GM18873 (cell line): ENCODE measurements around the gene TPBGL.
"Not testable (repeated sequence)": the region's sequence is repeated elsewhere in the genome, so short reads cannot be mapped to it uniquely, and the experiment has no call there.

Experiments
- ATAC-seq: cut with Tn5 transposase; IDR thresholded peaks from one replicate; pipeline ENCODE4 v1.9.1; 2021; ENCODE audit warnings: mild to moderate bottlenecking, moderate library complexity, moderate number of reproducible peaks; ENCODE audit not compliant: unreplicated experiment, low FRiP score

TPBGL gene

DNA sequence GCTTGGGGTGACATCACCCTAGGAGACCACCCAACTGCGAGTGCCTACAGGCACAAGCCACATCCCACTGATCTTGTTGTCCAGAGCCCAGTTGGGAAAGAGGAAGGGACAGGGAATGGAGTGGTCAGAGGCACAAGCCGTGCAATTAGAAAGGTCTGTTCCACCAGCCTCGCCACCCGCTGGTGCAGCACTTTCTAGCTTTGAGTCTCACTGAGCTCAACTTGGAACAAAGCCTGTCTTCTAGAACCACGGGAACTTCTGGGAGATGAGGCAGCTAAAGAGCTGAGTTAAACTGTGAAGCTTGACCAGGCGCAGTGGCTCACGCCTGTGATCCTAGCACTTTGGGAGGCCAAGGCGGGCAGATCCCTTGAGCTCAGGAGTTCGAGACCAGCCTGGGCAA lies 29.3 kb downstream of the TPBGL start:
- no peak for ATAC-seq

DNA sequence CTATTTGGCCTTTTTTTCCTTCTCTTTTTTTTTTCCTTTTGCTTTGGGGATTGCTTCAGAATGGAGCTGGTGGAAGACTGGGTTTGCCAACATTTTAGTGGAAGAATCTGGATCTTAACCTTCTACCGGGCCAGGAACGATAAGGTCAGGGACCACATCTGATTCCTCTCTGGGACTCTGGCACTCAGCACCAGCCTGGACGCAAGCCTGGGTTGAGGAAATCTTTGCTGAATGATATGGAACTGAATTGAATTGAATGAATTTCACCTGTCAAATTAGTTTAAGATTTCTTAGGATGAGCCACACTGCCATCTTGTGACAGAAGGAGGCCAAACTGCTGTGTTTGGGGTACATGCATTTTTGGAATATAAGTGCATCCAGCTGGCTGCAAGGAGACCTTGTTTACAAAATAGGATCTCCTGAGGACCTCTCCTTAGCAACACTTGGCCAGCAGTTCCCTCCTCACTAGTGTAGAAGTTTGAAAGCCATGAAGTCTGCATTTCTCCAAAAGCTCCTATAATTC lies 30.4 kb downstream of the TPBGL start:
- ATAC-seq, result no peak

DNA sequence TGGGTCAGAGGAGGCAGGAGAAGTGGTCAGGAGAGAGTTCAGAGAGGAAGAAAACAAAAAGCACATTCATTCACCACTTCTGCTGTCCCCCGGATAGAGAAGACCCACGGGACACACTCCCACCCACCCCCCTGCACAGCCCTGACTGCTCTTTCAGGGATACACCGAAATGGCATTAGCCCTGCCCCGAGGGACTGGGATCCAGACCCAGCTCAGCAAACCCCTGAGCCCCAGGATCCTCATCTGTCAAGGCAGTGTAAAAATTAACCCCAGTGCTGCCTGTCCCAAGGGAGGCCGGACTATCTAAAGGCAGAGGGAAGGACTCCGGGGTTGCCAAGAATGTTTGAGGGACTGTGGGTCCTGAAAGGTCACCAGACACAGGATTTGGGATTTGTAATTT lies 31.2 kb downstream of the TPBGL start:
- ATAC-seq, result no peak

DNA sequence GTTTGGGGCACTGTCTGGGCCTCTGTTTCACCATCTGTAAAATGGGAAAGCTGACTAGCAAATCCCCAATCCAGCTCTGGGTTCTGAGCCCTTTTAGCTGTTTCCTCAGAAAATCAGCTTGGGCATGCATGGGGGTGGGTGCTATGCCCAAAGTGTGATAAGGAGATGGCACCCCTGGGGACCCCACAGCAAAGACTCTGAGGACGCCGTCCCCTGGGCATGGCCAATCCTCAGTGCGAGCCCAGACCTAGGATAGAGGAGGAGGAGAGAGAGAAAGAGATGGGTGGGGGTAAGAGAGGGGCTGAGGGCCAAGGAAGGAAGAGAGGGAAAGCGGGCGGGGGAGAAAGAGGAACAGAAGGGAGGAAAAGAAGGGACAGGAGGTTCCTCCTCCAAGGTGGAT lies 31.8 kb downstream of the TPBGL start:
- ATAC-seq, result no peak

DNA sequence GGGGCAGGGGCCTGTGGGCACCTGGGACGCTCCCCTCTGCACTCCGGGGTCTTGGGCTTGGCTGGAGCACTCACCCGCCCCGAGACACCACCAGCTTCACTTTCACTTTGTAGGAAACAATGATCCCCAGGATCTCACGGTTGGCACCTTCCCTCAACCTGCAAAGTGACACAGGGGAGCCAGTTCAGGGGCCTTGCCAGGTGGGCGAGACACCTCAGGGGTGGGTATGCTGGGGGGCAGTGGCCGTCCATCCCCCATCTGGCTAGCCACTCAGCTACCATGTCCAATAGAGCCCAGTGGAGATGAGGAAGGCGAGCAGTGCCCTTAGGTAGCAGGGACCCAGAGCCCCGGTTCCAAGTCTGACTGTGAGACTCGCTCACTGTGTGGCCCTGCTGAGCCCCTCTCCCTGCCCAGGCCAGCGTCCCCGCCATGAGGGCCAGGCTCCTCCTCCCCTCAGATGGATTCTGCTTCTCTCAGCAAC lies 32.3 kb downstream of the TPBGL start:
- ATAC-seq, result no peak

DNA sequence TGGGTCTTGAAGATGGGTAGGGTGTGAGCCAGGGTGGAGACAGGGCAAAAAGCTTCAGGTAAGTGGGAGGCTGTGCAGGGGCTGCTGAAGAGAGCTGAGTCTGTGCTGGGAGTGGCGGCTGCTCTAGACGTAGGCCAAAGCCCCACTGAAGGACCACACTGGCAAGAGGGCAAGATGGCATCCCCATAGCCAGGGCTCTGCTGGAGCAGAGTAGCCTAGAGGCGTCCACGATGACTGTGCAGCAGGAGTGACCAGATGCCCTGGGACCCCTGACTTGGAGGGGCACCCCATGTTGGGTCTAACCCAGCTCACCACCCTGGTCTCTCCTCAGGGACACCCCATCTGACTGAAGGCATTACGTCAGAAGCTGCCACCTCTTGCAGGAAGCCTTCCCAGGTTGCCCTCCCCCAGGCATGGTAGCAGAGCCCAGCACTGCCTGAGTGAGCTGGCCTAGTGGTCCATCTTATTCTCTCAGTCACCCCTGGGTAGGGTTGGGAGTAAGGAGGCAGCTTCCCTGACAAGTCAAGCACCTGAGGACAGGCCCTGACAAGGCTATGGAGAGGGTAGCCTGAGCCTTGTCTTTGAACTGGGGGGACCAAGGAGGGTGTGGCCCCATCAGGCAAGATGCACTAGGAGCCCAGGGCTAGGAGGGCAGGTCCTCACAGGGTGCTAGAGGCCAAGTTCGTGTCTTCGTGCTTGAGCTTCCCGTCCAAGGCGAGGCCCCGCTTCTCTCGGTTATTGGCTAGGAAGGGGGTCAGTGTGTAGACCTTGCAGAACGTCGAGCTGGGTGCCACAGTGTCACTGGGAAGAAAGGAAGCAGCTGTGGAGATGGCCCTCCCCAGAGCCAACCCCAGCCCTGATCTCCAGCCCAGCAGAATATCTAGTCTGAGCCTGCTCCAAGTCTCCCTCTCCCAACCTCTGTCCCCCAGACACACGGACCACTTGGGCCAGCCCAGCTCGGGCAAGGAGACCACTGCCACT lies 33.1 kb downstream of the TPBGL start:
- no peak for ATAC-seq

DNA sequence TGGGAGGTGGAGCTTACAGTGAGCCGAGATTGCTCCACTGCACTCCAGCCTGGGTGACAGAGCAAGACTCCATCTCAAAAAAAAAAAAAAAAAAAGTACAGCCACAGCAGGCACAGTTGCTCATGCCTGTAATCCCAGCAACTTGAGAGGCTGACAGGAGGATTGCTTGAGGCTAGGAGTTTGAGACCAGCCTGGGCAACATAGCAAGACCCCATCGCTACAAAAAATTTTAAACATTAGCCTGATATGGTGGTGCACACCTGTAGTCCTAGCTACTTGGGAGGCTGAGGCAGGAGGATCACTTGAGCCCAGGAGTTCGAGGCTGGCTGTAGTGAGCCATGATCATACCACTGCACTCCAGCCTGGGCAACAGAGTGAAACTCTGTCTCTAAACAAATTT lies 34.1 kb downstream of the TPBGL start:
- ATAC-seq, result not testable (repeated sequence)

DNA sequence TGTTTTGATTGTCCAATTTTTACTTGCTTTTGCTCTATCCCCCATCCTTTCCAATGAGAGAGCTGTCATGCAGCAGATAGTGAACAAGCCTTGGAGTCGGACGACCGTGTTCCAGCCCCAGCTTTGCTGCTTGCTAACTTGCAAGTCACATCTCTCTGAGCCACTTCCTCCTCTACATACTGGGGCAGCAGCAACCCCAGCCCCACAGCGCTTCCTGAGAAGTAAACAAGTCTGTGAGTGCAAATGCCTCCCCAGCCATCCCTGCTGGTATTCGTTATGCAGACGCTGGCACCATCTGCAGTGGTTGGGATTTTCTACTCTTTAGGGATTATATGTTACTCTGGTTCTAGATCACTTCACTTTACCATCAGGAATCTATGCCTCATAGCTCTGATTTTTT lies 35.0 kb downstream of the TPBGL start:
- no peak for ATAC-seq

DNA sequence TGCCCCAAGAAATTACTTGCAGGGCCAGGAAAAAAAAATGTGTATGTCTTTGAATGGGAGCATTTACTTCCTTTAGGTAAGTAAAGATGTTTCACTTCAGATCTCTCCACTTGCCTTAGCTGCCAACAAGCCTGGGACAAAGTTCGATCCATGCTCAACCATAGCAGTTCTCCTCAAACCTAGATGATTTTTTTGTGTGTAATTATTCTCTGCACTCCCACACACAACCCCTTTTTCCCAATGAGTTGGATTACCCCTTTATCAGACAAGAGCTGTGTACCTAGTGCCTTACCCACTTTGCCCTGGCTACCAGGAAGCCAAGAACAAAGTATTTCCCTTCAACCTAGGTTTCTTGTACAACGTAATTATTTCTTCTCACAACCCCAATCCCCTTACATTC lies 35.6 kb downstream of the TPBGL start:
- ATAC-seq, result no peak

DNA sequence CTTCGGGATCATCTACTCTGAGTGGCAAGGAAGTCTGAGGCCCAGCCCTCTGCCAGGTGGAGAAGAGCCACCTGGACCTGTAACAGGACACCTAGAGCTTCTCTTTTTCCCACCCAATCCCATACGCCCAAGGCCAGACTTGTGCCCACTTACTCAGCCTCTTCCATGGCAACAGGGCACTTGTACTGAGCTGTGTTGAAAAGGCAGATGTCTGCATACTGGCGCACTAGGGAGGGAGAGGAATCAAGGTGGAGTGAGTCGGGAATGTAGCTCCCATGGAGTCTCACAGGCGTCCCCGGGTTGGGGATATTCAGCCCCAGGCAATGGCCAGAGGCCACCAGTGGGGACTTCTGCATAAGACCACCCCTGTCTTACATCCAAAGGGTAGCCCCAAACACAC lies 36.1 kb downstream of the TPBGL start:
- no peak for ATAC-seq

DNA sequence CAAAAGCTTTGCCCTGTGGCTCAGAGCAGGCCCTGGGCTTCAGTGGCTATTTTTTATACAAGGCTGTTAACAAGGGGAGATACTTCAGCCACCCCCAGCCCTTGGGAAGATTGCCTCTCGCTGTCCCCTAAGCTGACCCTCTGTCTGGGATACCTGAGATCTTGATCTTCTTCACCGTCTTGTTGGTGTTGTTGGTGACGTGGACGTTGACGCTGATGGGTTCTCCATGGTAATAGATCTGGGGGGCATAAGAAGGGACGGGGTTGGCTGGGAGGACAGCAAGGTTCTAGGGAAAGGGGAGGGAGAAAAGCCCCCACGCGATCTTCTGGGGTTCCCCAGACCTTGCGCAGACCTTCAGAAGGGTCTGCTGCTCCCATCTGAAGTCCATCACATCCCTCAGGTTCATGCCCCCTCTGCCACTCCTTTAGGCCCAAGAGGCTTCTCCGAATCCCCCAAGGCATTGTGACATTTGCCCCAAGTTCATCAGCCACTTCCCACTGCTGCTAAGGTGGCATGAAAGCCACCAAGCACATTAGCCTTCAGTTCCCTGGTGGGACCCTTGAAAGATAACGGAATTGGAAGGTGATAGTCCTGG lies 36.7 kb downstream of the TPBGL start:
- ATAC-seq, result no peak

DNA sequence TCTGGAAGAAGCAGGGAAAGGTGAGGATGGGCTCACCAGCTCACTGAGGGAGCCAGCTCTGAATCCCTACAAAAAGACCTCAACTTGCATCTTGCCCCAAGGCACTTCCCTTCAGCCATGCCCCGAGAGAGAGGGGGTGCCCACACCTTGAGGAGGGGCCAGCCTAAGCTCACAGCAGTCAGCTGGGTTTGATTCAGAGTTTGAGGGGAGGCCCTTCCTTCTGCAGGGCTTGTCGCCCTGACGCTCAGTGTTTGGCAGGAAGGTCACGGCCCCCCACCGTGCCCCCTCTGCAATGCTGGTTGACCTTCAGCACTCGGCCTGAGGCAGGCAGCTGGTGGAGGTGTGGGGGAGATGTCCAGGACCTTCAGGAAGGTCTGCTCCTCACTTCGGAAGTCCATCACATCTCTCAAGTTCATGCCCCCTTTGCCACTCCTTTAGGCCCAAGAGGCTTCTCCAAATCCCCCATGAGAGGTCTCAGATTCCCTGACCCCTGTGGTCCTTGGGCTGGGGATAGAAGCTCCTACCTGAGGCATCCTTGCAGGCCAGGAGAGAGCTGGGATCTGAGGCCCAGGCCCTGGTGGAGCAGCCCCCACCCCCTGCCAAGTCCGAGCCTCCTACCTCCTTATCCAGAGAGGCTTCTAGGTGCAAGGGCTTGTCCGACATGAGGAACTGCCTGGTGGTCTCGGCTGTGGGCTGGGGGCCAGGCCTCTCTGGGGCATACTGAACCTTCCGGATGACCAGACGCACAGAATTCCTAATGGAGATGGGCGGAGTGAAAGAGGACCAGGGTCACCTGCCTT lies 37.6 kb downstream of the TPBGL start:
- ATAC-seq, result no peak

DNA sequence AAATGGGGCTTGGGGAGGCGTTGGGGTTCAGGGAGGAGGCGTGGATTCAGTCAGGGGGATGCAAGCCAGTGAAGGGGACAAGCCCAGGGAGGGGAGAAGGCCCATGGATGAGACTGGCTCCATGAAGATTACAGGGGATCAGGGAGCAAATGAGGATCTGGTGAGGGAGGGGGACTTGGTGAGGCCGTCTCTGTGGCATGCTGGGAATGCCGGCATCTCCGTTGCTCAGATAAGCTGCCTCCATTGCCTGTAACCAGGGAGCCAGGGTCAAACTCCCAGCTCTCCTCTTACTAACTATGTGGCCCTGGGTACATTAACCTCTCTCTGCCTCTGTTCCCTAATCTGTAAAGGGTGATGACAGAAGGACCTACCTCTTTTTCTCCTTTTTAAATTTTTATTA lies 38.7 kb downstream of the TPBGL start:
- no peak for ATAC-seq

DNA sequence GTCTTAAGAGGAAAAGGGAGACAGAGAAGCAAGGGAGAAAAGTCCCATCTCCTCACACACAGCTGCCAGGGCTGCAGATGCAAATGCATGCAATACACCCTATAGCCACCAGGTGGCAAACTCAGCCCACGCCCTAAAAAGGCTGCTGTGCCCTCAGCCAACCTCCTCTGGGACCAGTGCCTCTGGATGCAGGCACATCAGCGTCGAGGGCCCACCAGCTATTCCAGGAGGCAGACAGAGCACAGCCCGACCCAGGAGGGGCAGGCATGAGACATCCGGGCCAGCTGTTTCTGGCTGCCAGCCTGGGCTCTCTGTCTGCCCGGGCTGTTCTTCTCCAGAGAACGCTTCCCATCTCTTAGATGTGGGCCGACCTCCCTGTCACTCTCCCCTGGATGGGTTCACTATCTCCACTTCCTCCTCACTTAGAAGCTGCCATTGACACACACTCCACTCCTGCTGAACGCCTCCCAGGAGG lies 39.7 kb downstream of the TPBGL start:
- ATAC-seq, result no peak

DNA sequence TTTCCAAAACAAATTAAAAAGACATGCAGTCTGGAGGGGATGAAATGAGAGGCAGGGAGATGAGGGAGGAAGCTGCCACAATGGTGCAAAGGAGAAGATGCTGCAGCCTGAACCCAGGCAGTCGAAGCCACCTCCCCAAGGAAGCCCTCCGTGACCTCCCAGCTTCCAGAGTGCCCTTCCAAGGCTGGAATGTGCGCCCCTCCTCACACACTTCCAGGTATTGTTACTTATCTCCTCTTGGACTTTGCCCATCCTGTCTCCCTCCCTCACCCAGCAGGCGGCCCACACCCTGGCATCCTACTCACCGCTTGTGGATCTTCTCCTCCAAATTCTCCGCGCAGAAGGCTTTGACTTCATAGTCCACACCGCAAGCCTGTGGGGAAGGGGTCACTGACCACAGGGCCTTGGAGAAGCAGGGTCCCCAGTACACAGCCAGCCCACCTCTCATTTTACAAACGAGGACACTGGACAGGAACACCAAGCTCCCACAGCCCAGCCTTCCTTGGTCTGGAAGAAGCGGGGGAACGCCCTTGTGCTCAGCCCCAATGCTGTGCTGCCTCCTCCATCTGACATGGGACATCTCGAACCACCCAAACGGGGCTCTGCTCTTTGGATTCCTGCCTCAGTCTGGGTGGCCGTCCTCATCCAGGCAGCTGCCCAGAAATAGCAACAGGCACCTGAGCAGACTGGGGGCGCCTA lies 40.3 kb downstream of the TPBGL start:
- no peak for ATAC-seq

DNA sequence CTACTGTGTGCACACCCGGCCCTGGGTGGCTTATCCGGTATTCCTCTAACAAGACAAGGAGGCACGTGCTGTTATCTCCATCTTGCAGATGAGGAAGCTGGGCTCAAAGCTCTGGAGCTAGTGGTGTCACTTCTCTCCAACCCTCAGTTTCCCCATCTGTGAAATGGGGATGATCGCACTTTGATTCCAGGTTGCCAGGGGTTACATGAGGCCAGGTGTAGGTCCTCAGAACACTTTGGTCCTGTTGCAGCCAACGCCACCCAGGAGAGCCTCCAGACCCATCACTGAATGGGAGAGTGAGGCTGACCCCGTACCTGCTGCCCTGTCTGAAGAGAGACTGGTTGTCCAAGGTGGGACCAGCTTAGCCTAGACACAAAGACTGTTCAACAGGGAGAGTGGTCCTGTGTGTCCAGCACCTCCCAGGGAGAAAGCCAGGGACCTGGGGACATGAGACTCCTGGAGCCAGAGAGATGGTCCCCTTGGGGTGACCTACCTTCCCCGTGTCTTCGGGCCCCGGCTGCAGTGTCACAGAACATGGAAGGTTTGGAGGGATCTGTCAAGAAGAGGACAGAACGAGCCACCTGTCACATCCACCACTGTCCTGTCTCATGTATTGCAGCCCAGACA lies 41.0 kb downstream of the TPBGL start:
- ATAC-seq, result no peak

DNA sequence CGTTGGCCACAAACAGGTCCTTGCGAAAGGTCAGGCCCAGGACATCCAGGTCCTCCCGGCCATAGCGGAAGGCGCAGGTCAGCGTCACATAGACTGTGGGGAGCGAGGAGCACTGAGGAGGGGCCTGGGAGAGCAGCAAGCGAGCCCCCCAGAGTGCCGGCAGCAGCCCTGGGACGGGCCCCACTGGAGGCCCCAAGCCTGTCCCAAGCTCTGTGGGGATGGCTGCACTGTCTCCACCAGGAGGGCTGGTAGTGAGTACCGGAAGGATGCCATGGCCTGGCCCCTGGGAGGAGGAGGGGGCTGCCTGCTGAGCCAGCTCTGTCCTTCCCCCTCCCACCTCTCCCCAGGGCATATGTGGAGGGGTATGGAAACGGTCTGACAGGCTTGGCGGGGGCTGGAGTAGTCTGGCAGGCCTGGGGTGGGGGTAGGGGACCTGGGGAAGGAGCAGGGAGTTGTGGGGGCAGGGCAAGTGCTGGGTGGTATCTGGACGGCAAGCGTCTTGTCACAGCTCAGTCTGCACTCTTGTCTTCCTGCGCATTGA lies 42.9 kb downstream of the TPBGL start:
- ATAC-seq, result no peak

DNA sequence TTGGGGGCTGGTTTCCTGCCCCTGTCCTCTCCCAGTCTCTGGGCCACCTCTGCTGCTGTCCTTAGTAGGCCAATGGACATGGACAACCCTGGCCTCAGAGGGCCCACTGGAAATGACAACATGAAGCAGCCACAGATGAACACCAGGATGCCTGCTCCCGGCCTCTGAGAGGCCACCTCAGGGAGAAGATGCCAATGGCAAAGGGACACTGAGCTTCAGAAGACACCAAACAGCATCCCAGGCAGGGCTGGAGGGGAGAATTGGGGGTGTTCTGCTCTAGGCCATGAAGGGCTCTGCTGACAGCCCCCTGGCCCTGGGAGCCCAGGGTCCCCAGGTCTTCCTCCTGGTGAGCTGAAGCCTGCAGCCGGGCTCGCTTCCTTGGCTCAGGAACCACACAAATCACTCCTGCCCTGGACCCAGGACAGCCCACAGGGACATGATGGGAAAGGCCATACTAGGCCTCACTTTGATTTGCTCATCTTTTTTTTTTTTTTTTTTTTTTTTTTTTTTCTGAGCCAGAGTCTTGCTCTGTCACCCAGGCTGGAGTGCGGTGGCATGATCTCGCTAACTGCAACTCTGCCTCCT lies 45.3 kb downstream of the TPBGL start:
- ATAC-seq, result no peak
